Cardiac muscle cell (in vitro differentiated cells and primary cell): ENCODE data around the gene VCAN. TPM values are rescaled to one million over a fixed set of nuclear protein-coding genes. Genes with fewer than 3 reads are reported as not detected.

Source experiments
- DNase-seq, 2 donors: peaks; one replicate each; pipeline versions ENCODE4 v3.0.0 to v3.0.0-alpha.2; 2010 to 2017; ENCODE audit warnings: low read depth in 1 of 2, low spot score in 1 of 2
- H3K27ac ChIP-seq: fragments of 200-600 bp; sonication (generic); 2 replicates; pipeline ENCODE4 v1.5.1; 2016
- H3K27me3 ChIP-seq: fragments of 200-600 bp; sonication (generic); 2 replicates; pipeline ENCODE4 v1.6.0; 2016; ENCODE audit warnings: control low read depth
- H3K36me3 ChIP-seq: fragments of 200-600 bp; sonication (generic); 2 replicates; pipeline ENCODE4 v1.5.1; 2016; ENCODE audit warnings: control low read depth
- H3K4me1 ChIP-seq: fragments of 200-600 bp; sonication (generic); 2 replicates; pipeline ENCODE4 v1.8.1; 2017; ENCODE audit warnings: low read depth, mild to moderate bottlenecking, mixed run types
- H3K4me3 ChIP-seq: fragments of 200-600 bp; sonication (generic); 2 replicates; pipeline ENCODE4 v1.5.1; 2016; ENCODE audit warnings: mild to moderate bottlenecking
- H3K9me3 ChIP-seq: fragments of 200-600 bp; sonication (generic); 2 replicates; pipeline ENCODE4 v1.5.1; 2017; ENCODE audit warnings: low read depth, mild to moderate bottlenecking, control low read depth
- polyA plus RNA-seq: library from polyadenylated mRNA; unstranded; fragments of >200 nt; fragmentation: Nextera tagmentation; extraction: Ambion mirVana; gene quantifications from 2 replicates; pipeline ENCODE4 v1.2.1, GENCODE V29; 2016
- total RNA-seq: library from RNA; depleted of rRNA; stranded (reverse); fragments of >200 nt; gene quantifications from 2 replicates; pipeline ENCODE4 v1.2.3, GENCODE V29; 2016
- TF ChIP-seq, protein P1 (sequence below): IDR thresholded peaks from 2 replicates; pipeline ENCODE4 v1.5.1; 2012; ENCODE audit warnings: low read depth, mild to moderate bottlenecking, low read length

The VCAN gene
- total and polyA plus RNA-seq, 2 experiments from 2014 or later = 184 to 618 TPM

DNA sequence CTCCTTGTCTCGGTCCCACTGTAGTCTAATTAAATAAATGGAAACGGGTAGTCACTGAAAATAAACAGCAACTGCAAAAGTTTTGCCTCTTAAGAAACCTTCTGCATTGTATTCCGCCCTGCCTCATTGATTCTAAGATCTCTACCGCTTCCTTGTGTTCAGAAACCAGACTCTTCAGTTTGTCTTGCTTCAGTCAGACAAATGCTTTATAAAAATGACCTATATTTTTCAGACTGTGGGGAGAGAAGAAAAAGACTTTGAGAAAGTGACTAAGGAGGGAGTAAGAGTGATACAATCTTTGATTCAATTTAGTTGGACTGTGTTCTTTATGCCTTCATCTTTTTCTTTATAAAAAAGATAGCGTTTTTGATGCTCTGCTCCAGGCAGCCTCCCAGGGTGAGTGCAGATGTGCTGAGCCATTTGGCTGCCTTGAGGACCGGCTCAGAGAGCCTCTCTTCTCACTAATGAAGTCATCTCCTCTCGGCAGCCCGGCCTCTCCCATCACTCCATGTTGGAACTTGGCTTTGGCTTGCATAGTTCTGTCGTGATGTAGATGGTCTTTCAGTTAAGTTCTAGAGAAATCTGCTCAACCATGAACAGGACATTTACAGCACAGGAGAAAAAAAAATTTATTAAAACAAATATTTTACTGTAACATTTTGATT is 4.0 kb upstream of the VCAN start:
- Histone ChIP-seq H3K4me3 (no peak overlapping the region), H3K27me3 (no peaks in the 10 kb centered on the region), H3K27ac (no peak overlapping the region), H3K9me3 (no peaks in the 10 kb centered on the region), H3K36me3 (no peaks in the 10 kb centered on the region), H3K4me1 (peaks cover 9% of the 10 kb centered on the region)
- DNase-seq = peak in 1 of 2 donors; percentile 70
- TF ChIP-seq, protein P1, sequence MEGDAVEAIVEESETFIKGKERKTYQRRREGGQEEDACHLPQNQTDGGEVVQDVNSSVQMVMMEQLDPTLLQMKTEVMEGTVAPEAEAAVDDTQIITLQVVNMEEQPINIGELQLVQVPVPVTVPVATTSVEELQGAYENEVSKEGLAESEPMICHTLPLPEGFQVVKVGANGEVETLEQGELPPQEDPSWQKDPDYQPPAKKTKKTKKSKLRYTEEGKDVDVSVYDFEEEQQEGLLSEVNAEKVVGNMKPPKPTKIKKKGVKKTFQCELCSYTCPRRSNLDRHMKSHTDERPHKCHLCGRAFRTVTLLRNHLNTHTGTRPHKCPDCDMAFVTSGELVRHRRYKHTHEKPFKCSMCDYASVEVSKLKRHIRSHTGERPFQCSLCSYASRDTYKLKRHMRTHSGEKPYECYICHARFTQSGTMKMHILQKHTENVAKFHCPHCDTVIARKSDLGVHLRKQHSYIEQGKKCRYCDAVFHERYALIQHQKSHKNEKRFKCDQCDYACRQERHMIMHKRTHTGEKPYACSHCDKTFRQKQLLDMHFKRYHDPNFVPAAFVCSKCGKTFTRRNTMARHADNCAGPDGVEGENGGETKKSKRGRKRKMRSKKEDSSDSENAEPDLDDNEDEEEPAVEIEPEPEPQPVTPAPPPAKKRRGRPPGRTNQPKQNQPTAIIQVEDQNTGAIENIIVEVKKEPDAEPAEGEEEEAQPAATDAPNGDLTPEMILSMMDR = peak; percentile 43

- H3K36me3 ChIP-seq = no peaks in the 10 kb centered on the region
- TF ChIP-seq, protein P1 = no peak
- H3K9me3 ChIP-seq = no peaks in the 10 kb centered on the region
- H3K27ac ChIP-seq = no peak overlapping the region
- no peak for DNase-seq
- no peaks in the 10 kb centered on the region for H3K27me3 ChIP-seq
- H3K4me1 ChIP-seq = peaks cover 9% of the 10 kb centered on the region
- no peak overlapping the region for H3K4me3 ChIP-seq
Measured at GRCh38 chr5:83469075-83469474, 2.5 kb upstream of the VCAN start.

DNA sequence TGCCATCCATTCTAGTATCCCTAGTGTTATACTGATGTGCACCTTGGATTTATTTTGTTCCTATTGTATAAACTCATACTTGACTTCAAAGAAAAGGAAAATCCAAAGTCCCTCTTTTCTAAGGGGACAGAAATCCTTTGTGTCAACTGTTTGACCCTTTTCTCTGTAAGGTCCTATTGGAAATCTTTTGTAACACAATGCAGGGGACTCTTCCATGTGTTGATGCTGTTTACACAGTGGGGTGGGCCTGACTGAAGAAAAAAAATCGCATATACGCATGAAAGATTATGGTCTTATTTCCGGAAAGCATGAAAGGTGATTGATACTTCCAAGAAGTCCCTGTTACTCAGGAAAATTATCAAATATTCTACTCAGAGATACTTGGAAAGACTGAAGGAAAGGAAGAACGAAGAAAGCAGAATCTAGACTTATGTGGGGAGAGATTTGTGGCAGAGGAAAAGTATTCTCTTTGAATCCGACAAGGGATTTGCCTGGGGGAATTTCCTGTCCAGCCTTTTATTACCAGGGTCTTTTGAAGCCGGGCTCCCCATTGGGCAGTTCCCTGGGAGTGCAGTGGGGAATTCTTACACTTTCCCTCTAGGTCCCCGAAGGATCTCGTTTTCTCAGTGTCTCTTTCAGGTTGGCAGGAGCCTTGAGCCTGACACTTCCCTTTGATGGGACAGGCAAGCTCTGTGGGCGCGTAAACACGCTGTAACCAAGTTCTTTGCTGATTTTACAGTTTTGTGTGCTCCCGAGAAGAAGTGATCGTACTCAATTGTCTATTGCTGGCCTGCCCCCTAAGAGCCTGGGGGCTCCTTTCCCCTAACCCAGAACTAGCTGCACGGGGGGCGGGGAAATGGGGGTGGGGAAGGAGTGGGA is 779 bp upstream of the VCAN start:
- no peaks in the 10 kb centered on the region for H3K36me3 ChIP-seq
- no peaks in the 10 kb centered on the region for H3K27me3 ChIP-seq
- H3K27ac ChIP-seq = peak overlapping the region; percentile 78
- DNase-seq = peak in 1 of 2 donors; percentile 52
- TF ChIP-seq, protein P1 = no peak
- no peaks in the 10 kb centered on the region for H3K9me3 ChIP-seq
- H3K4me1 ChIP-seq = peaks cover 11% of the 10 kb centered on the region
- peak overlapping the region; percentile 90 for H3K4me3 ChIP-seq

DNA sequence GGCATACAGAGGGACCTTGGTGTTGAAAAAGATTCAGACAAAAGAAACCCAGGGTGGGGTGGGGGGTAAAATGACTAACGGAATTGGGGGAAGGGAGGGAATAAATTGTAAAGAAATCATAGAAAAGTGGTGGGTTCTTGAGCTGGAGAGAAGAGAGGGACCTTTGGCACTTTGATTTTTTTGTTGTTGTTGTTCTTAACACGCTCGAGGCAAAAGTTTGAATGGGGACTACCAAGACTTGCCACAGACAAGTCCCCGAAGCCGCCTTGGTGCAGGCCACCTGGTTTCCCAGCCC is 616 bp downstream of the VCAN start:
- Histone ChIP-seq H3K27ac (peak overlapping the region; percentile 78), H3K9me3 (no peaks in the 10 kb centered on the region), H3K27me3 (no peaks in the 10 kb centered on the region), H3K4me3 (peak overlapping the region; percentile 90), H3K36me3 (no peaks in the 10 kb centered on the region), H3K4me1 (peaks cover 25% of the 10 kb centered on the region)
- peak in 1 of 2 donors; percentile 14 for DNase-seq
- TF ChIP-seq, protein P1 = no peak

DNA sequence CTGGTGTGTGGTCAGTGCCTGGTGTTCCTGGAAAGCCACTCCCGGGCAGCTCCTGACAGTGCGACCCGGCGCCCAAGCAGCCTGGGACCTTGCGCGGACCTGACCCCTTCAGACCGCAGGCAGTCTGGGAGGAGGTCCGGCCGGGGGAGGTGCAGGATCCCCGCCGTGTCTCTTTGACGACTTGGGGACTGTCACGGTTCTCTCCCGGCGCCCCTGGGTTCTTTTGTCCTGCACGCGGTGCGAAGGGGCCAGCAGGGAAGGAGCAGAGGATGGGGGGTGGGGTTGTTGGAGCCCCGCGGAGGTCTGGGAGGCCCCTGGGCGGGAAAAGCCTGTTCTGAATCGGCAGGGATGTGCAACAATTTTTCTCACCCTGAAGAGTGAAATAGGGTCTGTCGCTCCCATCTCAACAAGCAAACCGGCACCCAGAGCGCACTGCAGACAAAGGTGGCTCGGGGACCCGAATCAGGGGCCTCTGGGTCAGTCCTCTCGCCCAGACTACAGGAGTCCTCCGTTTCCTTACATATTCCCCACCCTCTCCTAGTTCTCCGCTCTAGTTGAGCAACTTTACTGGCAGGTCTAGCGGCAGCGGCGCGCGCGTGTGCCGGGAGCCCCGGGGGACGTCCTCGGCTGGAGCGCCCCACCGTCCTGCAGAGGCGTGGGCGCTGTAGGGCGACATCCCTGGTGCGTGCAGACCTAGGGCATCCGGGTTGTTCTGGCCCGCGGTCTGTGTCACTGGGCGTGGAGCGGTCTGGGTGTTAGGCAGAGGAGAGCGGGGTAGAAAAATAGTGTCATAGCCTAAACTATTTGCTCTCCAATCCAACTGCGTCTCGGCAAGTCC is 1.2 kb downstream of the VCAN start:
- TF ChIP-seq, protein P1 = no peak
- no peaks in the 10 kb centered on the region for H3K36me3 ChIP-seq
- no peaks in the 10 kb centered on the region for H3K9me3 ChIP-seq
- H3K4me3 ChIP-seq = peak overlapping the region; percentile 90
- H3K4me1 ChIP-seq = peaks cover 26% of the 10 kb centered on the region
- peak; percentile 67 to 70 for DNase-seq
- H3K27me3 ChIP-seq = no peaks in the 10 kb centered on the region
- H3K27ac ChIP-seq = peak overlapping the region; percentile 78
